GM12891 (cell line): ENCODE measurements around the gene MRPL1. TPM values are rescaled to one million over a fixed set of nuclear protein-coding genes. Genes with fewer than 3 reads are reported as not detected.

Experiments
- DNase-seq: peaks from one replicate; pipeline ENCODE4 v3.0.0; 2011; ENCODE audit warnings: low spot score; ENCODE audit not compliant: insufficient read length
- FAIRE-seq: peaks from 2 replicates; lab custom pipeline; 2011; peaks lifted over from hg19 to GRCh38; lab: Jason Lieb, UNC
- PAX5 ChIP-seq: IDR thresholded peaks from 2 replicates; pipeline ENCODE4 v1.6.1; 2011; ENCODE audit warnings: low read length, moderate library complexity, mild to moderate bottlenecking; ENCODE audit not compliant: insufficient read depth, severe bottlenecking
- POLR2A ChIP-seq: IDR thresholded peaks from 2 replicates; pipeline ENCODE4 v1.6.1; 2011; ENCODE audit warnings: low read depth, low read length, control low read depth
- POLR2AphosphoS5 ChIP-seq: IDR thresholded peaks from 2 replicates; pipeline ENCODE4 v1.6.1; 2011; ENCODE audit warnings: low read depth, low read length, control low read depth
- POU2F2 ChIP-seq: IDR thresholded peaks from 2 replicates; pipeline ENCODE4 v1.6.1; 2011; ENCODE audit warnings: low read depth, mild to moderate bottlenecking, control low read depth, low read length, moderate library complexity
- SPI1 ChIP-seq: IDR thresholded peaks from 2 replicates; pipeline ENCODE4 v1.6.1; 2011; ENCODE audit warnings: low read depth, low read length, control low read depth
- TAF1 ChIP-seq: IDR thresholded peaks from 2 replicates; pipeline ENCODE4 v1.6.1; 2011; ENCODE audit warnings: low read depth, low read length, control low read depth
- polyA plus RNA-seq: library from polyadenylated mRNA; unstranded; fragments of >200 nt; gene quantifications from one replicate; pipeline ENCODE4 v1.2.1, GENCODE V29; 2012; ENCODE audit warnings: low read depth, missing spikeins, inconsistent platforms; ENCODE audit not compliant: missing spikeins

MRPL1 gene
- 31.5 TPM for polyA plus RNA-seq

DNA sequence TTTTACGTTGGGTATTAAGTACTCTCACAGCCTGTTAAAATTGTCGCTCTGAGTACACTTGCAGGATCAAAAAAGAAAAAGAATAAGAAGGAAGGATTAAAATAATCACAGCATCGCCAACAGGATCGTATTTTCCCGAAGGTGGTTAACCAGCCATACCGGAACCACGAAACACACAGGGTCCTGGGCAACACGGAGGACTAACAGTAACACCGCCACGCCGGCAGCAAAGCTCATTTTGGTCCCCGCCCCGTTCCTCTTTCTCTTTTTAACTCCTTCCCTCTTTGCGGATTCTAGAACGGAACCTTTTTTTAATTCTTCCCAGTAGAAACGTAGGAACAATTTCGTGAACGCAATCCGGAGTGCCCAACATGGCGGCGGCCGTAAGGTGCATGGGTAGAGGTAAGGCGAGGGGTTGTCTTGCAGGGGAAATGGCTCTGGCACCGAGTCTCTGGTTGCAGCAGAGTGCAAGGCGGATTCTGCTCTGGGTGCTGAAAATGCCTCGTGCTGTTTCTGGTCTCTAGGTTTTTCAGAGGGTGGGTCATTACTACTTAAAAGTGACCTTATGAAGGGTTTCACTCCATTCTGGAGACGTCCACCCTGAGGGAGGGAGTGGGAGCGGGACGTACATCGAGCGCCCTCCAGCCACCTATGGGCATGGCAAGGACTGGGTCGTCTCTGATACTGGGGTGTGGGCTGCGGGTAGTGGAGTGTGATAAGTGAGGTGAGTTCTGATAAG lies at the start of gene MRPL1:
Gene MRPL1, plus strand, starts transcription at position 353 of the 739 bp plus-strand sequence. Its CDS starts 19 bp downstream, at position 372.
- TF ChIP-seq POLR2AphosphoS5 (peak; percentile 91), SPI1 (peak; percentile 82), PAX5 (no peak), POU2F2 (peak; percentile 88), POLR2A (peak; percentile 97), TAF1 (peak; percentile 100)

GRCh38 chr4:77815636-77816035 lies 47.0 kb upstream of the MRPL1 start:
- DNase-seq = no peak
- TF ChIP-seq POU2F2 = no peak
- TF ChIP-seq POLR2AphosphoS5 = no peak
- no peak for TF ChIP-seq PAX5
- TF ChIP-seq SPI1 = no peak
- TF ChIP-seq POLR2A = no peak
- no peak for TF ChIP-seq TAF1
- no peak for FAIRE-seq

More for the DNA sequence above, at the start of gene MRPL1:
- peak; percentile 37 for DNase-seq
- peak; percentile 88 for FAIRE-seq

DNA sequence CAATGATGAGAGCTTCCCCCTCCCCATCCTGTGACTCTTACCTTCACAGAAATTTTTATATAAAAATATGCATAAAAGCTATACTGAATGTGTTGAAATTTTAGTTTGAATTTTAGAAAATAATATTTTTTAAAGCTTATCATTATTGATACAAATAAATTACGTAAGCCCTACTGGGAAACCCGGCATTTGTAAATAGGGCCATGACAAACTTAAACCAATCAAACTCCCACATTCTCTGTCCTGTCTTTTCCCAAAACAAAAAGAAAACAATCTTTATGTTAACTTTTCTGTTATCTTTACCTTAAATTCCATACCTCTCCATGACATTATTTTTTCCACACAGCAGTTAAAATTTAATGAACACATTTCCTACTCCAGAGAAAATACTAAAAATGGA lies 46.1 kb upstream of the MRPL1 start:
- no peak for TF ChIP-seq POLR2AphosphoS5
- TF ChIP-seq TAF1 = no peak
- no peak for TF ChIP-seq PAX5
- no peak for TF ChIP-seq SPI1
- no peak for TF ChIP-seq POU2F2
- no peak for TF ChIP-seq POLR2A
- FAIRE-seq = no peak

GRCh38 chr4:77817304-77818072 lies 45.1 kb upstream of the MRPL1 start:
- DNase-seq (no peak), FAIRE-seq (peak; percentile 64)
- TF ChIP-seq PAX5 = no peak
- no peak for TF ChIP-seq POLR2A
- TF ChIP-seq POU2F2 = no peak
- no peak for TF ChIP-seq TAF1
- no peak for TF ChIP-seq POLR2AphosphoS5
- TF ChIP-seq SPI1 = no peak

More for the DNA sequence above, 46.1 kb upstream of the MRPL1 start:
- no peak for DNase-seq

GRCh38 chr4:77818073-77818601 lies 44.5 kb upstream of the MRPL1 start:
- peak; percentile 83 for FAIRE-seq
- no peak for DNase-seq
- TF ChIP-seq SPI1 (no peak), TAF1 (no peak), PAX5 (no peak), POLR2A (no peak), POLR2AphosphoS5 (no peak), POU2F2 (no peak)

- DNase-seq (peak; percentile 30), FAIRE-seq (peak; percentile 59)
- TF ChIP-seq POLR2AphosphoS5 (no peak), SPI1 (no peak), POLR2A (no peak), POU2F2 (no peak), TAF1 (no peak)
Measured at GRCh38 chr4:77818602-77819403, 43.8 kb upstream of the MRPL1 start, which contains the start of gene CNOT6L. Gene CNOT6L (minus strand): TSS chr4:77819368. CDS start chr4:77819308, 60 bp downstream.

DNA sequence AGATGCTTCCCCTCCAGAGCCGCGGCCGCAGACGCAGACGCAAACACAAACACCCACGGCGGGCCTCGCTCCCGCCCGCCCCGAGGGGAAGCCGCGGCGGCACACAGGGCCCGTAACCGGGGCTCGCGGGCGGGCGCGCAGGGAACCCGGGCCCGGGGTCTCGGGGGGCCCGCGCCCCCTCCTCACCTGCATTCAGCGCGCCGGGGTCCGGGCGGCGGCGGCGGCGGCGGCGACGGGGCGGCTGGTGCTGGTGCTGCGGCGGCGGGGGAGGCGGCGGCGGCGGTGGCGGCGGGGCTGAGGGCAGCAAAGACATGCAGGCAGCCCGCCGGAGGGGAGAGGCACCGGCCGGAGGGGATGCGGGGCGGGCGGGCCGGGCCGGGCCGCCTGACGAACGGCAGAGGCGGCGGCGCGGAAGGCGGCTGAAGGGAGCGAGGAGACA lies 43.2 kb upstream of the MRPL1 start:
- FAIRE-seq (no peak), DNase-seq (peak; percentile 18)
- TF ChIP-seq TAF1 (no peak), POLR2AphosphoS5 (no peak), POU2F2 (no peak), SPI1 (no peak), PAX5 (no peak), POLR2A (no peak)

GRCh38 chr4:77819843-77820648 lies 42.6 kb upstream of the MRPL1 start:
- peak; percentile 95 for FAIRE-seq

More at GRCh38 chr4:77819843-77820648, 42.6 kb upstream of the MRPL1 start:
- DNase-seq = peak; percentile 75
- TF ChIP-seq POLR2A (peak; percentile 32; the same call in 1 of the 2 replicates), TAF1 (no peak; the same call in 1 of the 2 replicates)
